ENCODE measurements around the gene CCN2.

GRCh38 chr6:131898718-131899117, 52.5 kb downstream of the CCN2 start:
- TF ChIP-seq CTCF (IDR thresholded peaks at IDR 0.05) = no peak
- no peak for TF ChIP-seq EZH2 (IDR thresholded peaks at IDR 0.05; ENCODE audit: borderline replicate concordance, insufficient read depth, low read depth, low read length, poor library complexity, severe bottlenecking)

All from B cell (primary cell).